Trophoblast cell (in vitro differentiated cells and primary cell): ENCODE data around the gene SLFN11.
"Not testable (repeated sequence)": the region's sequence is repeated elsewhere in the genome, so short reads cannot be mapped to it uniquely, and the experiment has no call there.

Experiments used
- DNase-seq, 2 donors: peaks; one replicate each; pipeline ENCODE4 v3.0.0-alpha.2; 2016
- H2AFZ ChIP-seq: 2 replicates; pipeline ENCODE4 v1.6.1; 2013; ENCODE audit warnings: low read length, moderate library complexity, mild to moderate bottlenecking; ENCODE audit not compliant: insufficient read depth, poor library complexity
- H2AK5ac ChIP-seq: 2 replicates; pipeline ENCODE4 v1.6.1; 2013; ENCODE audit warnings: mild to moderate bottlenecking, low read length
- H2BK120ac ChIP-seq: 2 replicates; pipeline ENCODE4 v1.6.1; 2013; ENCODE audit warnings: low read length, mild to moderate bottlenecking, moderate library complexity; ENCODE audit not compliant: insufficient read depth, poor library complexity
- H2BK12ac ChIP-seq: 2 replicates; pipeline ENCODE4 v1.6.1; 2013; ENCODE audit warnings: mild to moderate bottlenecking, low read length, moderate library complexity
- H2BK5ac ChIP-seq: 2 replicates; pipeline ENCODE4 v1.6.1; 2013; ENCODE audit warnings: low read length, low read depth, moderate library complexity, mild to moderate bottlenecking; ENCODE audit not compliant: poor library complexity
- H3K14ac ChIP-seq: 2 replicates; pipeline ENCODE4 v1.6.1; 2013; ENCODE audit warnings: mild to moderate bottlenecking, low read length
- H3K18ac ChIP-seq: 2 replicates; pipeline ENCODE4 v1.6.1; 2013; ENCODE audit warnings: mild to moderate bottlenecking, low read length
- H3K23ac ChIP-seq: 2 replicates; pipeline ENCODE4 v1.6.1; 2013; ENCODE audit warnings: low read length
- H3K27ac ChIP-seq: 2 replicates; pipeline ENCODE4 v1.5.1; 2013; ENCODE audit warnings: low read depth, mild to moderate bottlenecking, inconsistent platforms, low read length, moderate library complexity
- H3K27me3 ChIP-seq: 2 replicates; pipeline ENCODE4 v1.6.1; 2013; ENCODE audit warnings: inconsistent platforms, mild to moderate bottlenecking, low read length, moderate library complexity; ENCODE audit not compliant: insufficient read depth
- H3K36me3 ChIP-seq, 2 experiments: 1 replicate in 1 of 2; 2 replicates in 1 of 2; pipeline ENCODE4 v1.6.1; 2013; ENCODE audit warnings: low read length in 2 of 2, mild to moderate bottlenecking in 2 of 2, moderate library complexity in 1 of 2; ENCODE audit not compliant: insufficient read depth in 2 of 2, control insufficient read depth in 1 of 2
- H3K4ac ChIP-seq: 2 replicates; pipeline ENCODE4 v1.6.1; 2013; ENCODE audit warnings: low read depth, mild to moderate bottlenecking, low read length, moderate library complexity
- H3K4me1 ChIP-seq, 2 experiments: 1 replicate in 1 of 2; 2 replicates in 1 of 2; pipeline ENCODE4 v1.6.1; 2013; ENCODE audit warnings: low read length in 2 of 2, mild to moderate bottlenecking in 2 of 2, moderate library complexity in 1 of 2; ENCODE audit not compliant: insufficient read depth in 2 of 2, control insufficient read depth in 1 of 2
- H3K4me2 ChIP-seq: 2 replicates; pipeline ENCODE4 v1.6.1; 2013; ENCODE audit warnings: inconsistent platforms, mild to moderate bottlenecking, low read length, moderate library complexity
- H3K4me3 ChIP-seq: 2 replicates; pipeline ENCODE4 v1.5.1; 2013; ENCODE audit warnings: mild to moderate bottlenecking, low read depth, low read length, inconsistent platforms
- H3K79me1 ChIP-seq: one replicate; pipeline ENCODE4 v1.6.1; 2013; ENCODE audit warnings: low read length
- H3K79me2 ChIP-seq: 2 replicates; pipeline ENCODE4 v1.6.1; 2013; ENCODE audit warnings: low read length, mild to moderate bottlenecking; ENCODE audit not compliant: control insufficient read depth, insufficient read depth, poor library complexity
- H3K9ac ChIP-seq: 2 replicates; pipeline ENCODE4 v1.6.1; 2013; ENCODE audit warnings: mild to moderate bottlenecking, low read length
- H3K9me3 ChIP-seq: 2 replicates; pipeline ENCODE4 v1.6.1; 2013; ENCODE audit warnings: low read depth, mild to moderate bottlenecking, control low read depth, inconsistent platforms, low read length; ENCODE audit not compliant: insufficient read depth
- H4K12ac ChIP-seq: 2 replicates; pipeline ENCODE4 v1.6.1; 2013; ENCODE audit warnings: low read depth, mild to moderate bottlenecking, low read length, moderate library complexity
- H4K8ac ChIP-seq: 2 replicates; pipeline ENCODE4 v1.6.1; 2013; ENCODE audit warnings: low read depth, mild to moderate bottlenecking, low read length, moderate library complexity
- H4K91ac ChIP-seq: one replicate; pipeline ENCODE4 v1.6.1; 2013; ENCODE audit warnings: low read depth, mild to moderate bottlenecking, low read length, moderate library complexity
- WGBS: extraction: QIAGEN DNeasy Blood & Tissue Kit; methylation state at CpG from one replicate; pipeline ENCODE4 v1.1.7; 2013; ENCODE audit warnings: missing lambda C conversion rate; ENCODE audit not compliant: insufficient read length, insufficient coverage; ENCODE audit errors: extremely low coverage; 5-methylcytosine and 5-hydroxymethylcytosine counted together

SLFN11 gene

GRCh38 chr17:35341411-35341992, 31.9 kb downstream of the SLFN11 start:
- no peak overlapping the region for H2BK120ac ChIP-seq
- H3K27me3 ChIP-seq = peaks cover 17% of the 10 kb centered on the region
- H3K79me2 ChIP-seq = no peaks in the 10 kb centered on the region
- no peak overlapping the region for H3K27ac ChIP-seq
- H3K4me2 ChIP-seq = no peak overlapping the region
- H3K4ac ChIP-seq = no peak overlapping the region
- H3K14ac ChIP-seq = no peak overlapping the region
- H3K23ac ChIP-seq = no peak overlapping the region
- peaks cover 3% of the 10 kb centered on the region for H3K9me3 ChIP-seq
- H3K36me3 ChIP-seq = no peaks in the 10 kb centered on the region
- no peak overlapping the region for H4K12ac ChIP-seq
- H4K91ac ChIP-seq = no peak overlapping the region
- peaks cover 2 to 4% of the 10 kb centered on the region in 2 experiments for H3K4me1 ChIP-seq
- H3K4me3 ChIP-seq = no peak overlapping the region
- H2AFZ ChIP-seq = no peak overlapping the region
- DNase-seq = no peak
- H3K79me1 ChIP-seq = no peaks in the 10 kb centered on the region
- H2BK12ac ChIP-seq = no peak overlapping the region
- no peak overlapping the region for H2AK5ac ChIP-seq
- no peak overlapping the region for H2BK5ac ChIP-seq
- no peak overlapping the region for H3K18ac ChIP-seq
- no peak overlapping the region for H3K9ac ChIP-seq
- no CpG with 5 or more reads among the region's 5 CpGs for WGBS
- H4K8ac ChIP-seq = no peak overlapping the region

- no peak overlapping the region for H2BK5ac ChIP-seq
- no peak overlapping the region for H3K9ac ChIP-seq
- H3K27me3 ChIP-seq = no peaks in the 10 kb centered on the region
- H2AK5ac ChIP-seq = no peak overlapping the region
- peaks cover 3% of the 10 kb centered on the region for H3K9me3 ChIP-seq
- H3K79me1 ChIP-seq = no peaks in the 10 kb centered on the region
- H4K8ac ChIP-seq = no peak overlapping the region
- no peak overlapping the region for H4K12ac ChIP-seq
- no peak overlapping the region for H3K4me3 ChIP-seq
- H4K91ac ChIP-seq = no peak overlapping the region
- WGBS = no CpG with 5 or more reads among the region's 2 CpGs
- no peak overlapping the region for H2BK120ac ChIP-seq
- H3K18ac ChIP-seq = no peak overlapping the region
- no peak overlapping the region for H3K23ac ChIP-seq
- no peak overlapping the region for H3K4ac ChIP-seq
- no peak overlapping the region for H3K14ac ChIP-seq
- no peak overlapping the region for H3K4me2 ChIP-seq
- no peak overlapping the region for H2AFZ ChIP-seq
- no peaks in the 10 kb centered on the region for H3K36me3 ChIP-seq
- H3K79me2 ChIP-seq = no peaks in the 10 kb centered on the region
- no peaks in the 10 kb centered on the region for H3K4me1 ChIP-seq
- no peak overlapping the region for H2BK12ac ChIP-seq
- no peak for DNase-seq
- no peak overlapping the region for H3K27ac ChIP-seq
These were observed 35.2 kb downstream of the SLFN11 start for GRCh38 chr17:35338230-35338629.

- no peak overlapping the region for H3K9ac ChIP-seq
- no peak overlapping the region for H3K4me3 ChIP-seq
- no peak overlapping the region for H3K27ac ChIP-seq
- H3K18ac ChIP-seq = no peak overlapping the region
- H3K4me1 ChIP-seq = no peaks in the 10 kb centered on the region
- H3K36me3 ChIP-seq = no peaks in the 10 kb centered on the region
- H2BK120ac ChIP-seq = no peak overlapping the region
- H2AK5ac ChIP-seq = no peak overlapping the region
- no peak overlapping the region for H4K8ac ChIP-seq
- H3K23ac ChIP-seq = no peak overlapping the region
- H3K79me2 ChIP-seq = no peaks in the 10 kb centered on the region
- no peaks in the 10 kb centered on the region for H3K27me3 ChIP-seq
- H3K79me1 ChIP-seq = no peaks in the 10 kb centered on the region
- no peak overlapping the region for H4K91ac ChIP-seq
- H3K4me2 ChIP-seq = no peak overlapping the region
- H2BK5ac ChIP-seq = no peak overlapping the region
- H3K9me3 ChIP-seq = peaks cover 3% of the 10 kb centered on the region
- no peak overlapping the region for H3K14ac ChIP-seq
- H3K4ac ChIP-seq = no peak overlapping the region
- no peak for DNase-seq
- H2AFZ ChIP-seq = no peak overlapping the region
- no peak overlapping the region for H2BK12ac ChIP-seq
- H4K12ac ChIP-seq = no peak overlapping the region
These were observed 36.1 kb downstream of the SLFN11 start for GRCh38 chr17:35337364-35337763.

GRCh38 chr17:35333578-35333977, 39.8 kb downstream of the SLFN11 start:
- H3K9me3 ChIP-seq, H3K4me1 ChIP-seq, H3K36me3 ChIP-seq, H2AK5ac ChIP-seq, H3K79me2 ChIP-seq, H3K4ac ChIP-seq, H2BK120ac ChIP-seq, H2BK12ac ChIP-seq, H3K27me3 ChIP-seq, H3K79me1 ChIP-seq, H3K27ac ChIP-seq, H3K18ac ChIP-seq, DNase-seq, H3K23ac ChIP-seq, H2BK5ac ChIP-seq, H2AFZ ChIP-seq, H3K4me2 ChIP-seq, H4K91ac ChIP-seq, H4K8ac ChIP-seq, H3K9ac ChIP-seq, H3K14ac ChIP-seq, H4K12ac ChIP-seq, H3K4me3 ChIP-seq: not testable (repeated sequence)
- no CpG with 5 or more reads among the region's 5 CpGs for WGBS
